RWPE2 (cell line): ENCODE measurements around the gene KCNA2.

Source experiments
- ATAC-seq: fragments of 200-7000 bp; cut with Tn5 transposase; 3 replicates; pipeline ENCODE4 v1.9.1; 2021; ENCODE audit warnings: low read depth
- DNase-seq: peaks from one replicate; pipeline ENCODE4 v3.0.0-alpha.2; 2020; ENCODE audit warnings: low spot score
- H3K27ac ChIP-seq: fragments of 450-650 bp; 2 replicates; pipeline ENCODE4 v1.5.1; 2017; ENCODE audit warnings: mild to moderate bottlenecking; ENCODE audit not compliant: poor library complexity, severe bottlenecking
- H3K27me3 ChIP-seq: fragments of 250-450 bp; sonication (Bioruptor Pico); 2 replicates; pipeline ENCODE4 v1.5.1; 2021; ENCODE audit warnings: mild to moderate bottlenecking, moderate library complexity; ENCODE audit not compliant: insufficient read depth, poor library complexity, severe bottlenecking
- H3K36me3 ChIP-seq: fragments of 250-450 bp; sonication (Bioruptor Pico); 2 replicates; pipeline ENCODE4 v1.5.1; 2020; ENCODE audit warnings: low read depth, mild to moderate bottlenecking, moderate library complexity
- H3K4me1 ChIP-seq: fragments of 250-450 bp; sonication (Bioruptor Pico); 2 replicates; pipeline ENCODE4 v1.5.1; 2021; ENCODE audit warnings: mild to moderate bottlenecking, moderate library complexity; ENCODE audit not compliant: insufficient read depth, poor library complexity, severe bottlenecking
- H3K4me3 ChIP-seq: fragments of 250-450 bp; sonication (Bioruptor Pico); 2 replicates; pipeline ENCODE4 v1.5.1; 2021; ENCODE audit warnings: mild to moderate bottlenecking, moderate library complexity; ENCODE audit not compliant: severe bottlenecking
- H3K9me3 ChIP-seq: fragments of 250-450 bp; sonication (Bioruptor Pico); 2 replicates; pipeline ENCODE4 v1.5.1; 2021; ENCODE audit warnings: mild to moderate bottlenecking, moderate library complexity; ENCODE audit not compliant: severe bottlenecking
- CTCF ChIP-seq: fragments of 450-650 bp; IDR thresholded peaks from one replicate; pipeline ENCODE4 v1.5.1; 2017; ENCODE audit warnings: mild to moderate bottlenecking, moderate library complexity; ENCODE audit not compliant: poor library complexity, severe bottlenecking

The KCNA2 gene

GRCh38 chr1:110630839-110631663 is 24.9 kb upstream of the KCNA2 start:
- Histone ChIP-seq H3K4me1 (no peaks in the 10 kb centered on the region), H3K27me3 (peaks cover under 1% of the 10 kb centered on the region), H3K4me3 (no peak overlapping the region), H3K9me3 (no peaks in the 10 kb centered on the region), H3K36me3 (no peaks in the 10 kb centered on the region), H3K27ac (no peak overlapping the region)
- ATAC-seq (peak; percentile 83), DNase-seq (no peak)
- TF ChIP-seq CTCF, result peak; percentile 78

DNA sequence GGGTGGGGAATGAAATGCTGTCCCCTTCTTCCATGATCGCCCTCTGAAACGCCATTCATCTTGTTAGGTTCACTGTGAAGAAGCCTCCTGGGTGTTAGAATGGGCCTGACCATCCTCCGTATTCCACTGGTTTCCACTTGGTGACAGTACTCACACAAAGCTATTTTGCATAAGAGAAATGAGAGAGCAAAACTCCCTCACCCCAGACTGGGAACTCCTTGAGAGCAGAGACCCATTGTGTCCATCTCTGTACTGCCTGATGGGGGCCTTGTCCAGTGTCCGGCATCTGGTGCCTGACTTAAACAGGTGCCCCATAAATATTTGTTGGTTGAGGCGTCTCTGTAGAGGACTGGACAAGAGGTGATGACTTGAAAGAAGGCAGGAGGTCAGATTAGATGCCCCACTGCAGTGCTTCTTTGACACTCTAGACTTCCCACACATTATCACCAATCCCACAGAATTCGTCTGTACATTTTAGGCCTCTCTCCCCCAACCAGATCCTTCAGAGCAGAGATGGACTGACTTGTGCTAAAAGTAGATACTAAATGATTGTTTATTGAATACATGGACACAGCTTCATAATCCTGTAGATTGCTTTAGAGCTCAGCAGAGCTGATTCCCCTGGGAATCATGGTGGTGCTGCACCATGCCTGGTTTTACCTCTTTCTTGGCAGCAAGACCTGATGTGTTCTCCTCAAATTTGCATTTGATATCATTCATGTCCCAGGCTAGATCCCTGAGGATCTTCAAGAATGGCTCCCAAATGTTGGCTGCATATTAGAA is 22.4 kb upstream of the KCNA2 start:
- H3K27ac ChIP-seq, result no peak overlapping the region
- no peaks in the 10 kb centered on the region for H3K9me3 ChIP-seq
- H3K4me1 ChIP-seq, result no peaks in the 10 kb centered on the region
- no peak for DNase-seq
- no peak for TF ChIP-seq CTCF
- peaks cover 6% of the 10 kb centered on the region for H3K27me3 ChIP-seq
- no peak overlapping the region for H3K4me3 ChIP-seq
- no peak for ATAC-seq
- H3K36me3 ChIP-seq, result no peaks in the 10 kb centered on the region

- Histone ChIP-seq H3K36me3 (no peaks in the 10 kb centered on the region), H3K27me3 (peaks cover 13% of the 10 kb centered on the region), H3K4me1 (no peaks in the 10 kb centered on the region), H3K4me3 (no peak overlapping the region), H3K9me3 (no peaks in the 10 kb centered on the region), H3K27ac (no peak overlapping the region)
- no peak for DNase-seq
- TF ChIP-seq CTCF, result no peak
- no peak for ATAC-seq
These were observed 21.6 kb upstream of the KCNA2 start for GRCh38 chr1:110627764-110628163.

DNA sequence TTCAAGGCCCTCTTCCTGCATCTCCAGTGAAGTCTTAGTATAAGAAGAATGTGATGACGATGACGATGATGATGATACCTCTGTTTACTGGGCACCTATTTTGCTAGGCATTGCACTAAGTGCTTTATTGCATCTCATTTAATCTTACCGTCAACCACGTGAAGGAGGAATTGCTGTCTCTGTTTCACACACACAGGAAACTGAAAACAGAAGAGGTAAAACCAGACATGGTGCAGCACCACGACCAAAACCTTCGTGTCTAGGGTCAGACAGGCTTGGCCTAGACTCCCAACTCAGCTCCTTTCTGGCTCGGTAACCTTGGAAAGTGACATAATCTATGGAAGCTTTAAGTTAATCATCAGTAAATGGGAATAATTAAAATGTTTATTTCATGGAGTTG is 20.7 kb upstream of the KCNA2 start:
- peaks cover 14% of the 10 kb centered on the region for H3K27me3 ChIP-seq
- no peak overlapping the region for H3K4me3 ChIP-seq
- DNase-seq (no peak), ATAC-seq (no peak)
- H3K9me3 ChIP-seq, result no peaks in the 10 kb centered on the region
- no peaks in the 10 kb centered on the region for H3K4me1 ChIP-seq
- no peak for TF ChIP-seq CTCF
- H3K36me3 ChIP-seq, result no peaks in the 10 kb centered on the region
- no peak overlapping the region for H3K27ac ChIP-seq

DNA sequence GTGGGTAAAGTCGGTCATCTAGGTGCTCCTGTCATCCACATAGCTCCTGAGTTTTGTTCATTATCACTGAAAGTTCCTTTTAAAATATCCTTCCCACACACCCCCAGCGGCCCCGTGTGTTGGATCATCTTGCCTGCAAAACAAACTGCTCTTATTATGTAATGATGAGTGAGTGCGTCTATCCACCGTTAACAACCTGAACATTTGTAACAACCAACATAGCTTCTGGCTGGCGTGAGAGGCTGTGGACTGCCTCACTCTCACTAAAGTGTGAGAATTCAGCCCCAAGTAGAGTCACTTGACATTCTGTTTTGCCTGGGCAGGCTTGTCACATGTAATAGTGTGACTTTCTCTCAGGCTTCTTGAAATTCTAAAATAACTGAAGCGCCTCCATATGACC is 14.5 kb upstream of the KCNA2 start:
- Histone ChIP-seq H3K27ac (no peak overlapping the region), H3K27me3 (peaks cover 32% of the 10 kb centered on the region), H3K4me3 (no peak overlapping the region), H3K4me1 (no peaks in the 10 kb centered on the region), H3K36me3 (no peaks in the 10 kb centered on the region), H3K9me3 (no peaks in the 10 kb centered on the region)
- DNase-seq (no peak), ATAC-seq (no peak)
- TF ChIP-seq CTCF, result no peak
